Suprapubic skin (tissue), 4 donors: ENCODE measurements around the gene RNASEL. TPM values are rescaled to one million over a fixed set of nuclear protein-coding genes. Genes with fewer than 3 reads are reported as not detected.

Source experiments
- DNase-seq, 2 donors: peaks; one replicate each; pipeline ENCODE4 v3.0.0-alpha.2; 2019; ENCODE audit warnings: low spot score in 2 of 2
- H3K27ac ChIP-seq: fragments of 200-600 bp; sonication (generic); one replicate; pipeline ENCODE4 v1.5.1; 2019
- H3K27me3 ChIP-seq: fragments of 200-600 bp; sonication (generic); one replicate; pipeline ENCODE4 v1.5.1; 2019
- H3K36me3 ChIP-seq: fragments of 200-600 bp; sonication (generic); one replicate; pipeline ENCODE4 v1.5.1; 2019
- H3K4me1 ChIP-seq: fragments of 200-600 bp; sonication (generic); one replicate; pipeline ENCODE4 v1.5.1; 2019
- H3K4me3 ChIP-seq: fragments of 200-600 bp; sonication (generic); one replicate; pipeline ENCODE4 v1.5.1; 2019; ENCODE audit warnings: mild to moderate bottlenecking
- H3K9me3 ChIP-seq: fragments of 200-600 bp; sonication (generic); one replicate; pipeline ENCODE4 v1.5.1; 2019
- CTCF ChIP-seq, 2 donors: fragments of 200-600 bp in 1 of 2; fragments of 450-650 bp in 1 of 2; sonication (generic) in 1 of 2; IDR thresholded peaks; one replicate each; pipeline ENCODE4 v1.5.1; 2016 to 2019; ENCODE audit warnings: antibody characterized with exemption in 2 of 2, mild to moderate bottlenecking in 1 of 2, moderate library complexity in 1 of 2
- EP300 ChIP-seq: sonication (generic); formaldehyde crosslinking; IDR thresholded peaks from one replicate; pipeline ENCODE4 v1.6.1; 2017; ENCODE audit warnings: antibody characterized with exemption
- POLR2A ChIP-seq, 2 donors: fragments of 450-650 bp; IDR thresholded peaks; one replicate each; pipeline ENCODE4 v1.6.1; 2017; ENCODE audit warnings: antibody characterized with exemption in 2 of 2, mild to moderate bottlenecking in 2 of 2, moderate library complexity in 2 of 2
- POLR2AphosphoS5 ChIP-seq, 3 donors: sonication (generic); formaldehyde crosslinking; IDR thresholded peaks; one replicate each; pipeline ENCODE4 v1.6.1; 2017; ENCODE audit warnings: antibody characterized with exemption in 3 of 3
- WGBS: methylation state at CpG from one replicate; pipeline ENCODE4 v1.1.5; 2018; 5-methylcytosine and 5-hydroxymethylcytosine counted together
- total RNA-seq, 4 donors: library from RNA; depleted of rRNA; stranded (reverse); fragments of >200 nt; gene quantifications; one replicate each; pipeline ENCODE4 v1.1.0, GENCODE V29; 2016

RNASEL gene
- total RNA-seq, 4 donors from 2014 or later, result 4.1 to 10.7 (median 6.2) TPM

DNA sequence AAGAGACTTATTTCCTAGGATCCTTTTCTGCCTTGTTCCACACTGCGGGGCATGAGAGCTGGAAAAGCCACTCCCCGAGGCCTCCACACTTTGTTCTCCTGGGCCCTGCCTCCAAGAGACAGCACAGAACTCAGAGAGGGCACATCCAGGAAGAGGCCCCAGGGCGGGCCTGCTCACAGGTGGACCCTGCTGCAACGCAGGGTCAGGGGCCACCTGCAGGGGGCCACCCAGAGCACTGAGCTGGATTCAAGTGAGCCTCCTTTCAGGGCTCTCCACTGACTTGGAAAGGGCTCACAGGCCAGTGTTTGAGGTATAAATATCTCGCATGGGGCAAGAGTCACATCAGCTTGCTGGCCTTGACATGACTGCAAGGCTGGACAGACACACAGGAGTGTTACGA is 10.3 kb upstream of the RNASEL start:
- Histone ChIP-seq H3K27ac (no peak overlapping the region), H3K4me1 (peaks cover 36% of the 10 kb centered on the region), H3K27me3 (no peaks in the 10 kb centered on the region), H3K4me3 (no peak overlapping the region), H3K36me3 (peaks cover 8% of the 10 kb centered on the region), H3K9me3 (no peaks in the 10 kb centered on the region)
- no peak for TF ChIP-seq POLR2AphosphoS5 (IDR thresholded peaks at IDR 0.05)
- no peak for TF ChIP-seq CTCF (IDR thresholded peaks at IDR 0.05)
- no peak for TF ChIP-seq EP300
- TF ChIP-seq POLR2A (IDR thresholded peaks at IDR 0.05), result no peak
- WGBS, result 84% methylated on average over 5 of the region's 6 CpGs
- DNase-seq, result no peak

- Histone ChIP-seq H3K4me3 (no peak overlapping the region), H3K27me3 (no peaks in the 10 kb centered on the region), H3K4me1 (peaks cover 26% of the 10 kb centered on the region), H3K36me3 (peaks cover 8% of the 10 kb centered on the region), H3K27ac (no peak overlapping the region), H3K9me3 (no peaks in the 10 kb centered on the region)
- TF ChIP-seq POLR2AphosphoS5 (IDR thresholded peaks at IDR 0.05) (no peak), EP300 (no peak), CTCF (IDR thresholded peaks at IDR 0.05) (no peak), POLR2A (IDR thresholded peaks at IDR 0.05) (no peak)
- no peak for DNase-seq
- 73% methylated on average over 5 of the region's 5 CpGs for WGBS
These were observed 9.2 kb upstream of the RNASEL start for GRCh38 chr1:182598296-182598695.

DNA sequence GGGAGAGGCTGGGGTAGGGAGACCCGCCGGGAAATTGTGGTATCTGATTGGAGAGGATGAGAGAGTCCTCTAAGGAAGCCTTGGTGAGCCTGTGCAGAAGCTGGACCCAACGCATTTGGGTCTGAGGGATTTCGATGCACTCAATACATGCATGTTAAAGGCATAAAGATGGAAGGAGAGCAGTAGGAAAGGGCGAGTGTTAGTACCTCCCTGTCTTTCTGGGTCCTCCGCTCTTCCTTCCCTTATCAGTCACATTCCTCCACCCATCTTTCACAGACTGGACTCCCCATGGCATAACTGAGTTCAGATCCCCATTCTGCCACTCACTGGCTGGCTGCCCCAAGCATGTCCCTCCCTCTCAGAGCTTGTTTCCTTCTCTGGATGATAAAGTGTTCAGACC is 7.9 kb upstream of the RNASEL start:
- no peaks in the 10 kb centered on the region for H3K9me3 ChIP-seq
- no peak for DNase-seq
- no peak overlapping the region for H3K27ac ChIP-seq
- no peak overlapping the region for H3K4me3 ChIP-seq
- TF ChIP-seq CTCF (IDR thresholded peaks at IDR 0.05) (no peak), POLR2A (IDR thresholded peaks at IDR 0.05) (no peak), EP300 (no peak), POLR2AphosphoS5 (IDR thresholded peaks at IDR 0.05) (no peak)
- no peaks in the 10 kb centered on the region for H3K27me3 ChIP-seq
- WGBS, result 92% methylated on average over 6 of the region's 6 CpGs
- peaks cover 15% of the 10 kb centered on the region for H3K4me1 ChIP-seq
- peaks cover 8% of the 10 kb centered on the region for H3K36me3 ChIP-seq

DNA sequence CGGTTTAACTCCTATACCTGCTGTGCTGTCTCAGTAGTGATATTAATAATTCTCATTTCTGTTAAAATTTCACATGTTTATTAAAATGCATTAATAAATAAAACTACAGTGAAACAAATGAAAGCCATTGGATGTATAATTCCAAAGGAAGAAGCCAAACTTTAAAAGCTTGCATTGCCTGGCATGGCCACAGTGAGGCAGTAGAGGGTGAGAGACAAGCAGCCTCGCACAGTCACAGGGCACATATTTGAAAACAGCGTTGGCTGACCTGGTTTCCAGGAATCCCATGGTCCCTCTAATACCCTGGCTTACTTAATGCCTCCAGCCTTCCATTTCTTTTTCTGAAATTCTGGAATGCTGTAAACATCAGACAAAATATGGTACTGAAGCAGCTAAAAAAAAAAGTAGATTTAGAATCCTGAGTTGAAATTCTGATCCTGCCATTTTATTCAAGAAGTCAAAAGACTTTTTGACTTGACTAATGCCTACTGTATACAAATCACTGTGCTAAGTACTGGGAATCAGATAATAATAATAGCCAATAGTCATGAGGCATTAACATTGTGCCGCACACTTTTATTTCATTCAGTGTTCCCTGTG is 6.7 kb upstream of the RNASEL start:
- peaks cover 8% of the 10 kb centered on the region for H3K36me3 ChIP-seq
- no peak overlapping the region for H3K4me3 ChIP-seq
- H3K27ac ChIP-seq, result no peak overlapping the region
- H3K4me1 ChIP-seq, result peaks cover 5% of the 10 kb centered on the region
- no peak for TF ChIP-seq POLR2A (IDR thresholded peaks at IDR 0.05)
- peak; percentile 62 to 83 for TF ChIP-seq CTCF (IDR thresholded peaks at IDR 0.05)
- H3K27me3 ChIP-seq, result no peaks in the 10 kb centered on the region
- WGBS, result 43% methylated on average over 4 of the region's 4 CpGs
- DNase-seq, result peak in 1 of 2 donors; percentile 84
- no peaks in the 10 kb centered on the region for H3K9me3 ChIP-seq

GRCh38 chr1:182589931-182590330 is 875 bp upstream of the RNASEL start:
- no peaks in the 10 kb centered on the region for H3K36me3 ChIP-seq
- DNase-seq, result no peak
- WGBS, result 96% methylated on average over 5 of the region's 5 CpGs
- H3K9me3 ChIP-seq, result no peaks in the 10 kb centered on the region
- TF ChIP-seq POLR2AphosphoS5 (IDR thresholded peaks at IDR 0.05), result no peak
- no peak for TF ChIP-seq POLR2A (IDR thresholded peaks at IDR 0.05)
- no peak for TF ChIP-seq CTCF (IDR thresholded peaks at IDR 0.05)
- TF ChIP-seq EP300, result no peak
- H3K27me3 ChIP-seq, result no peaks in the 10 kb centered on the region
- H3K27ac ChIP-seq, result no peak overlapping the region
- H3K4me1 ChIP-seq, result peaks cover 15% of the 10 kb centered on the region
- H3K4me3 ChIP-seq, result no peak overlapping the region
